Measurements from ENCODE around the gene TAS2R31. TPM values are rescaled to one million over a fixed set of nuclear protein-coding genes. Genes with fewer than 3 reads are reported as not detected.
"Not testable (repeated sequence)": the region's sequence is repeated elsewhere in the genome, so short reads cannot be mapped to it uniquely, and the experiment has no call there.

The TAS2R31 gene
- total RNA-seq, 1 donor, result 7.2 TPM

- DNase-seq (ENCODE audit: insufficient read length, low spot score, missing footprints), result no peak
- H3K4me2 ChIP-seq (ENCODE audit: insufficient read depth, low read length), result no peak overlapping the region
- peaks cover 9% of the 10 kb centered on the region for H3K79me2 ChIP-seq (ENCODE audit: insufficient read depth, low read length)
- no peaks in the 10 kb centered on the region for H3K36me3 ChIP-seq (ENCODE audit: insufficient read depth, low read length)
- no peaks in the 10 kb centered on the region for H3K27me3 ChIP-seq (ENCODE audit: insufficient read depth, low read length)
- H3K27ac ChIP-seq (ENCODE audit: low read depth, low read length), result no peak overlapping the region
- no peaks in the 10 kb centered on the region for H3K9me3 ChIP-seq (ENCODE audit: low read depth, low read length)
- H3K4me3 ChIP-seq (ENCODE audit: insufficient read depth, low read length), result no peak overlapping the region
- H4K20me1 ChIP-seq (ENCODE audit: insufficient read depth, low read length), result peaks cover 6% of the 10 kb centered on the region
- no peak for TF ChIP-seq CTCF (IDR thresholded peaks at IDR 0.05; ENCODE audit: extremely low read depth, low read depth, low read length)
- H2AFZ ChIP-seq (ENCODE audit: low read length), result no peak overlapping the region
- H3K4me1 ChIP-seq (ENCODE audit: insufficient read depth, low read length), result no peaks in the 10 kb centered on the region
Observed at GRCh38 chr12:11059784-11060183, 28.6 kb upstream of the TAS2R31 start.

- Histone ChIP-seq H3K9me3 (ENCODE audit: low read depth, low read length) (no peaks in the 10 kb centered on the region), H2AFZ (ENCODE audit: low read length) (no peak overlapping the region), H3K79me2 (ENCODE audit: insufficient read depth, low read length) (peaks cover 9% of the 10 kb centered on the region), H3K4me1 (ENCODE audit: insufficient read depth, low read length) (no peaks in the 10 kb centered on the region), H3K36me3 (ENCODE audit: insufficient read depth, low read length) (no peaks in the 10 kb centered on the region), H3K27ac (ENCODE audit: low read depth, low read length) (no peak overlapping the region), H4K20me1 (ENCODE audit: insufficient read depth, low read length) (peaks cover 6% of the 10 kb centered on the region), H3K27me3 (ENCODE audit: insufficient read depth, low read length) (no peaks in the 10 kb centered on the region), H3K4me2 (ENCODE audit: insufficient read depth, low read length) (no peak overlapping the region), H3K4me3 (ENCODE audit: insufficient read depth, low read length) (no peak overlapping the region)
- no peak for DNase-seq (ENCODE audit: insufficient read length, low spot score, missing footprints)
- TF ChIP-seq CTCF (IDR thresholded peaks at IDR 0.05; ENCODE audit: extremely low read depth, low read depth, low read length), result no peak
Observed at GRCh38 chr12:11059041-11059440, 27.8 kb upstream of the TAS2R31 start.

GRCh38 chr12:11055306-11055705 is 24.1 kb upstream of the TAS2R31 start:
- H3K27me3 ChIP-seq (ENCODE audit: insufficient read depth, low read length), result no peaks in the 10 kb centered on the region
- no peak for TF ChIP-seq CTCF (IDR thresholded peaks at IDR 0.05; ENCODE audit: extremely low read depth, low read depth, low read length)

GRCh38 chr12:11049806-11050531 is 18.8 kb upstream of the TAS2R31 start:
- DNase-seq (ENCODE audit: insufficient read length, low spot score, missing footprints); H4K20me1 ChIP-seq (ENCODE audit: insufficient read depth, low read length); H3K4me3 ChIP-seq (ENCODE audit: insufficient read depth, low read length); H3K9me3 ChIP-seq (ENCODE audit: low read depth, low read length); H3K36me3 ChIP-seq (ENCODE audit: insufficient read depth, low read length); H2AFZ ChIP-seq (ENCODE audit: low read length); H3K79me2 ChIP-seq (ENCODE audit: insufficient read depth, low read length); H3K27ac ChIP-seq (ENCODE audit: low read depth, low read length); H3K4me2 ChIP-seq (ENCODE audit: insufficient read depth, low read length); H3K4me1 ChIP-seq (ENCODE audit: insufficient read depth, low read length); H3K27me3 ChIP-seq (ENCODE audit: insufficient read depth, low read length): not testable (repeated sequence)

More at GRCh38 chr12:11055306-11055705, 24.1 kb upstream of the TAS2R31 start:
- Histone ChIP-seq H3K79me2 (ENCODE audit: insufficient read depth, low read length) (peaks cover 5% of the 10 kb centered on the region), H3K36me3 (ENCODE audit: insufficient read depth, low read length) (no peaks in the 10 kb centered on the region), H2AFZ (ENCODE audit: low read length) (no peak overlapping the region), H3K4me2 (ENCODE audit: insufficient read depth, low read length) (no peak overlapping the region), H3K4me1 (ENCODE audit: insufficient read depth, low read length) (no peaks in the 10 kb centered on the region), H3K27ac (ENCODE audit: low read depth, low read length) (no peak overlapping the region), H3K9me3 (ENCODE audit: low read depth, low read length) (no peaks in the 10 kb centered on the region), H3K4me3 (ENCODE audit: insufficient read depth, low read length) (no peak overlapping the region), H4K20me1 (ENCODE audit: insufficient read depth, low read length) (peaks cover 6% of the 10 kb centered on the region)
- DNase-seq (ENCODE audit: insufficient read length, low spot score, missing footprints), result no peak

GRCh38 chr12:11041366-11041765 is 10.2 kb upstream of the TAS2R31 start:
- not testable (repeated sequence) for H3K27me3 ChIP-seq (ENCODE audit: insufficient read depth, low read length); H3K36me3 ChIP-seq (ENCODE audit: insufficient read depth, low read length); H3K4me1 ChIP-seq (ENCODE audit: insufficient read depth, low read length); H3K4me3 ChIP-seq (ENCODE audit: insufficient read depth, low read length); H2AFZ ChIP-seq (ENCODE audit: low read length); H3K9me3 ChIP-seq (ENCODE audit: low read depth, low read length); H3K27ac ChIP-seq (ENCODE audit: low read depth, low read length); H4K20me1 ChIP-seq (ENCODE audit: insufficient read depth, low read length); H3K4me2 ChIP-seq (ENCODE audit: insufficient read depth, low read length); DNase-seq (ENCODE audit: insufficient read length, low spot score, missing footprints)
- peaks cover 12% of the 10 kb centered on the region for H3K79me2 ChIP-seq (ENCODE audit: insufficient read depth, low read length)
